H54 (cell line): Measurements from ENCODE around the gene WDR75.

ENCODE experiments used
- DNase-seq: peaks from one replicate; pipeline ENCODE4 v3.0.0; 2011; ENCODE audit warnings: low spot score, mixed read lengths; ENCODE audit not compliant: insufficient read length
- FAIRE-seq: peaks from 3 replicates; lab custom pipeline; 2011; peaks lifted over from hg19 to GRCh38; lab: Jason Lieb, UNC
- POLR2A ChIP-seq: IDR thresholded peaks from 2 replicates; pipeline ENCODE4 v1.6.1; 2011; ENCODE audit warnings: low read depth, mild to moderate bottlenecking, low read length

Gene WDR75

GRCh38 chr2:189500456-189501160 lies 59.3 kb downstream of the WDR75 start:
- no peak for TF ChIP-seq POLR2A
- no peak for FAIRE-seq
- no peak for DNase-seq

GRCh38 chr2:189501487-189501886 lies 60.2 kb downstream of the WDR75 start:
- TF ChIP-seq POLR2A = no peak

GRCh38 chr2:189502714-189503113 lies 61.4 kb downstream of the WDR75 start:
- DNase-seq (no peak), FAIRE-seq (no peak)
- TF ChIP-seq POLR2A = no peak

More at GRCh38 chr2:189501487-189501886, 60.2 kb downstream of the WDR75 start:
- DNase-seq (no peak), FAIRE-seq (no peak)

- no peak for DNase-seq
- no peak for FAIRE-seq
- TF ChIP-seq POLR2A = no peak
Measured at GRCh38 chr2:189504238-189504637, 63.0 kb downstream of the WDR75 start.

GRCh38 chr2:189505492-189505891 lies 64.2 kb downstream of the WDR75 start:
- no peak for TF ChIP-seq POLR2A
- FAIRE-seq = no peak
- no peak for DNase-seq

GRCh38 chr2:189506514-189506976 lies 65.3 kb downstream of the WDR75 start:
- FAIRE-seq (no peak), DNase-seq (no peak)
- no peak for TF ChIP-seq POLR2A

- no peak for TF ChIP-seq POLR2A
- no peak for DNase-seq
- no peak for FAIRE-seq
Measured at GRCh38 chr2:189511210-189511959, 70.1 kb downstream of the WDR75 start.

GRCh38 chr2:189511960-189512319 lies 70.7 kb downstream of the WDR75 start:
- FAIRE-seq (no peak), DNase-seq (no peak)
- no peak for TF ChIP-seq POLR2A

- FAIRE-seq = no peak
- TF ChIP-seq POLR2A = no peak
- no peak for DNase-seq
Measured at GRCh38 chr2:189512879-189513278, 71.6 kb downstream of the WDR75 start.

GRCh38 chr2:189514104-189514503 lies 72.8 kb downstream of the WDR75 start:
- DNase-seq = no peak
- TF ChIP-seq POLR2A = no peak
- no peak for FAIRE-seq

GRCh38 chr2:189515264-189515663 lies 74.0 kb downstream of the WDR75 start:
- DNase-seq (no peak), FAIRE-seq (no peak)
- TF ChIP-seq POLR2A = no peak

- no peak for TF ChIP-seq POLR2A
- FAIRE-seq (no peak), DNase-seq (no peak)
Measured at GRCh38 chr2:189516546-189516945, 75.3 kb downstream of the WDR75 start.

GRCh38 chr2:189517847-189518535 lies 76.7 kb downstream of the WDR75 start:
- no peak for DNase-seq
- no peak for TF ChIP-seq POLR2A
- FAIRE-seq = peak; percentile 66
